ENCODE measurements around the gene UBE4A.
"Not testable (repeated sequence)": the region's sequence is repeated elsewhere in the genome, so short reads cannot be mapped to it uniquely, and the experiment has no call there.

The UBE4A gene

GRCh38 chr11:118401880-118402590 lies 42.6 kb downstream of the UBE4A start:
- DNase-seq: no peak

GRCh38 chr11:118402594-118402993 lies 43.2 kb downstream of the UBE4A start:
- not testable (repeated sequence) for DNase-seq

- DNase-seq: no peak
These were observed 47.3 kb downstream of the UBE4A start for GRCh38 chr11:118406599-118407166.

- DNase-seq: no peak
These were observed 50.8 kb downstream of the UBE4A start for GRCh38 chr11:118410055-118410745.

- no peak for DNase-seq
These were observed 52.1 kb downstream of the UBE4A start for GRCh38 chr11:118411530-118411929.

GRCh38 chr11:118412921-118413320 lies 53.5 kb downstream of the UBE4A start:
- no peak for DNase-seq

GRCh38 chr11:118415062-118415738 lies 55.8 kb downstream of the UBE4A start:
- no peak for DNase-seq

GRCh38 chr11:118415739-118416068 lies 56.3 kb downstream of the UBE4A start:
- DNase-seq: peak; percentile 70

- DNase-seq: not testable (repeated sequence)
These were observed 57.5 kb downstream of the UBE4A start for GRCh38 chr11:118416900-118417299.

GRCh38 chr11:118417801-118418200 lies 58.4 kb downstream of the UBE4A start:
- DNase-seq: no peak

GRCh38 chr11:118418766-118419165 lies 59.4 kb downstream of the UBE4A start:
- no peak for DNase-seq

- DNase-seq: no peak
These were observed 68.3 kb downstream of the UBE4A start for GRCh38 chr11:118427707-118428106.

- no peak for DNase-seq
These were observed 71.6 kb downstream of the UBE4A start for GRCh38 chr11:118430956-118431355.

GRCh38 chr11:118434123-118434552 lies 74.7 kb downstream of the UBE4A start:
- DNase-seq: no peak

GRCh38 chr11:118434553-118435289 lies 75.3 kb downstream of the UBE4A start:
- peak; percentile 71 for DNase-seq

GRCh38 chr11:118435290-118435892 lies 76.0 kb downstream of the UBE4A start:
- peak; percentile 87 for DNase-seq

GRCh38 chr11:118435893-118436624 lies 76.7 kb downstream of the UBE4A start, which contains the start of gene KMT2A:
TSS of gene KMT2A (plus strand) at chr11:118436492. CDS start at chr11:118436513, 21 bp downstream.
- peak; percentile 96 for DNase-seq

GRCh38 chr11:118436639-118437207 lies 77.3 kb downstream of the UBE4A start:
- DNase-seq: peak; percentile 46

- peak; percentile 75 for DNase-seq
These were observed 78.1 kb downstream of the UBE4A start for GRCh38 chr11:118437208-118438125.

- peak; percentile 73 for DNase-seq
These were observed 79.0 kb downstream of the UBE4A start for GRCh38 chr11:118438314-118438931.

Data from activated CD4-positive, alpha-beta T cell treated with anti-CD3 and anti-CD28 coated beads, Interleukin-10, Interleukin-2, amounts not matched to agents 100 ng/mL and 50 ng/mL, durations not matched to agents 16 hours and 8 hours (primary cell).